SJCRH30 (cell line): ENCODE data around the gene SLC17A3. TPM values are rescaled to one million over a fixed set of nuclear protein-coding genes. Genes with fewer than 3 reads are reported as not detected.

Experiments used
- DNase-seq, 2 experiments: peaks; one replicate each; pipeline ENCODE4 v3.0.0-alpha.2; 2015 to 2020
- H3K27ac ChIP-seq: fragments of 250-450 bp; sonication (Bioruptor Pico); 2 replicates; pipeline ENCODE4 v1.5.1; 2020; ENCODE audit warnings: mild to moderate bottlenecking, moderate library complexity
- H3K27me3 ChIP-seq: fragments of 250-450 bp; sonication (Bioruptor Pico); 2 replicates; pipeline ENCODE4 v1.5.1; 2020; ENCODE audit warnings: mild to moderate bottlenecking, moderate library complexity
- H3K36me3 ChIP-seq: fragments of 250-450 bp; sonication (Bioruptor Pico); 2 replicates; pipeline ENCODE4 v1.5.1; 2020; ENCODE audit warnings: mild to moderate bottlenecking, moderate library complexity
- H3K4me1 ChIP-seq: fragments of 250-450 bp; sonication (Bioruptor Pico); 2 replicates; pipeline ENCODE4 v1.5.1; 2020; ENCODE audit warnings: mild to moderate bottlenecking, moderate library complexity
- H3K4me3 ChIP-seq: fragments of 250-450 bp; sonication (Bioruptor Pico); 2 replicates; pipeline ENCODE4 v1.5.1; 2020; ENCODE audit warnings: mild to moderate bottlenecking, moderate library complexity
- H3K9me3 ChIP-seq: fragments of 250-450 bp; sonication (Bioruptor Pico); replicated peaks from 2 replicates; pipeline ENCODE4 v1.5.1; 2020; ENCODE audit warnings: mild to moderate bottlenecking, moderate library complexity
- total RNA-seq: library from RNA; depleted of rRNA; stranded (reverse); fragments of >200 nt; shearing (Covaris generic); gene quantifications from 2 replicates; pipeline ENCODE4 v1.2.3, GENCODE V29; 2014

SLC17A3 gene
- total RNA-seq, 1 experiment from 2014 or later, result not detected

DNA sequence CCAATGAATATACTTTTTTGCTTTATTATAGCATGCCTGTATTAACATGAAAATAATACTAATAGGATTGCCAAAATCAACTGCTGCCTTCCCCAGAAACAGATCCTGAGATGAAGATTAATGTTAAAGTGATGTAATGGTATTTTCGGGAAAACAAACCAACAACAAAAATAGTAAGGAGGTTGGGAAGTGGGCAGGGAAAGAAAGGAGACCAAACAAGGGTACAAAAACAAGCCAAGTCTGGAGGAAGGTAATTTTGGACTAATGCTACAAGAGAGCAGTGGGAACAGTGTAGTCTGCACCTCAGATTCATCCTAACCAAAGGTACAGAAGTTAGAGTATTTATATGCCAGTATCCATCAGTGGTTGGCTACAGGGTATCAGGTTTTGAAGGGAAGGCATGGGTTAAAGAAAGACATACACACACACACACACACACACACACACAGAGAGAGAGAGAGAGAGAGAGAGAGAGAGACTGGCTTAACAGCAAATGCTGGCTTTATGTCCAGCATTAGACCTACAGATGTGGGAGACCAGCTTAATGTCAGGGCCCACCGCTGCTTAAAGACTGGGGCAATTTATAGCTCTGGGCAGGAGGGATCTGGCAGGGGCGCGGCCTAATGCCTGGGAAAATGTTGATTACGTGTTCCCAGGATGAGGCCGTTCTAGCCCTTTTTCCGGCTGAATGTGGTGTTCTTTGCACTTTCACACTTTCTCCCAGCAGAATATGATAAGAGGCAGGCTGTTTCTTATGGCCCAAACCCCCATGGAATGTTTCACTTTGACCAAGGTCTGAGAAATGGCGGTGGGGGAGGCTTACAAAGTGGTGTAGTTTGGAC is 38.4 kb downstream of the SLC17A3 start:
- Histone ChIP-seq H3K4me3 (no peak overlapping the region), H3K4me1 (no peaks in the 10 kb centered on the region), H3K27ac (no peak overlapping the region), H3K36me3 (no peaks in the 10 kb centered on the region), H3K9me3 (no peaks in the 10 kb centered on the region), H3K27me3 (no peaks in the 10 kb centered on the region)
- no peak for DNase-seq

DNA sequence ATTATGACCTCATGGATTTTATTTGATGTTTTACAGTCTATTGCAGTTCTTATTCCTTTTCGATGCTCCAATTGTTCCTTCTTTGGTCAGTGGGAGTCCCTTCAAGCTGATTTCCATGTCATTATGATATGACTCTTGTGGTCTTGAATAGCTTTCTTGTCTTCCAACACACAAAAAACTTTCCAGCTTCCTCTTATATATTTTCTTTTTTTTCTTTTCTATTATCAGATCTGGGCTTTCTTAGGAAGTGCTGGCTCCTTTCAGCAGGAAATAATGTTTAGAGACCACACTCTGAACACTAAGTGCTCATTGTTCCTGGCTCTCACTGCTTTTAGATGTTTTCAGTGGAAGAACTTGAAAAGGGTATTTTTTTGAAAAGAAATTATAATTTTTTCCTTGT is 39.1 kb downstream of the SLC17A3 start:
- H3K4me1 ChIP-seq, result no peaks in the 10 kb centered on the region
- H3K27ac ChIP-seq, result no peak overlapping the region
- no peaks in the 10 kb centered on the region for H3K36me3 ChIP-seq
- no peak for DNase-seq
- no peak overlapping the region for H3K4me3 ChIP-seq
- no peaks in the 10 kb centered on the region for H3K27me3 ChIP-seq
- no peaks in the 10 kb centered on the region for H3K9me3 ChIP-seq

DNA sequence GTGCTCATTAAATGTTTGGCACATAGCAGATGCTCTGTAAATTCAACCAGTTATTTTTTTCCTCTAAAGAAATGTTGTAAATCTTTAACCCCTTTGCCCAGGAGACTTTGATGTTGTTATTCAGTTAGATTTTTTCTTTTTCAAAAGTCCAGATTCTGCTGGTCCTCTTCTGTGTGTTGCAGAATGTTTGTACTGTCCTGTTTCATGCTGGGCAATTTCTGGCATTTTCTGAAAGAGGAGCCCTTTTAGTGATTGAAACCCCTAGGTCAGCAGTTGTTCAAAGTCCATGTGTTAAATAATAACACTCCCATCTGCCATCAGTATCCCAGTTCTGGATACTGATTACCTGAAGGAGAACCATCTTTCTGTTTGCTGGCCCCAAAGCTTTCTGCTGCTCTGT is 40.9 kb downstream of the SLC17A3 start:
- no peak for DNase-seq
- H3K9me3 ChIP-seq, result no peaks in the 10 kb centered on the region
- no peaks in the 10 kb centered on the region for H3K4me1 ChIP-seq
- no peaks in the 10 kb centered on the region for H3K36me3 ChIP-seq
- no peak overlapping the region for H3K4me3 ChIP-seq
- H3K27me3 ChIP-seq, result no peaks in the 10 kb centered on the region
- no peak overlapping the region for H3K27ac ChIP-seq

DNA sequence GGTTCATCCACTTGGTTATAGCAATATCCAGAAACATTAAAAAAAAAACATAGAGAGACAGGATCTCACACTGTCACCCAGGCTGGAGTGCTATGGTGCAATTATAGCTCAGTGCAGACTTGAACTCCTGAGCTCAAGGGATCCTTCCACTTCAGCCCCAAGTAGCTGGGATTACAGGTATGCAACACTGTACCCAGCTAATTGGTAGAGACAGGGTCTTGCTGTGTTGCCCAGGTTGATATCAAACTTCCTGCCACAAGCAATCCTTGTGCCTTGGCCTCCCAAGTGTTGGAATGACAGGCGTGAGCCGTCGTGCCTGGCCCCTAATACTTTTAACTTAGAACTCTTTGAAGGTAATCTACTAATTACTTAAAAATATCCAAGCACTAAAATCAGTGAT is 41.4 kb downstream of the SLC17A3 start:
- Histone ChIP-seq H3K36me3 (no peaks in the 10 kb centered on the region), H3K4me1 (no peaks in the 10 kb centered on the region), H3K27ac (no peak overlapping the region), H3K27me3 (no peaks in the 10 kb centered on the region), H3K9me3 (no peaks in the 10 kb centered on the region), H3K4me3 (no peak overlapping the region)
- no peak for DNase-seq

DNA sequence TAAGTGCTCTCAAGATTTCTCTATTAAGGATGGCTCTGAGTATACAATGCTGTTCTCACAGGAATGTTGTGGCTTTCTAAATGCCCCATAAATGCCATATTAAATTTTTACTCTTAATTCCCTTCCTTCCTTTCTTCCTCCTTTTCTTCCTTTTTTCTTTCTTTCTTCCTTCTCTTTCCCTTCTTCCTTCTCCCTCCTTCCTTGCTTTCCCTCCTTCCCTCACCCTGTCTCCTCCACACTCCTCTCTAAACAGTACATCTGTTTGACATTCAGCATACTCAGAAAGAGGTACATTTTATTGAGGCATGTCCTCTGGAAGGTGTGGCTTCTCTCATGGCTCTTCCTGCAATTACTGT is 41.8 kb downstream of the SLC17A3 start:
- H3K36me3 ChIP-seq, result no peaks in the 10 kb centered on the region
- H3K27me3 ChIP-seq, result no peaks in the 10 kb centered on the region
- H3K9me3 ChIP-seq, result no peaks in the 10 kb centered on the region
- no peak overlapping the region for H3K27ac ChIP-seq
- no peaks in the 10 kb centered on the region for H3K4me1 ChIP-seq
- no peak overlapping the region for H3K4me3 ChIP-seq
- DNase-seq, result no peak

DNA sequence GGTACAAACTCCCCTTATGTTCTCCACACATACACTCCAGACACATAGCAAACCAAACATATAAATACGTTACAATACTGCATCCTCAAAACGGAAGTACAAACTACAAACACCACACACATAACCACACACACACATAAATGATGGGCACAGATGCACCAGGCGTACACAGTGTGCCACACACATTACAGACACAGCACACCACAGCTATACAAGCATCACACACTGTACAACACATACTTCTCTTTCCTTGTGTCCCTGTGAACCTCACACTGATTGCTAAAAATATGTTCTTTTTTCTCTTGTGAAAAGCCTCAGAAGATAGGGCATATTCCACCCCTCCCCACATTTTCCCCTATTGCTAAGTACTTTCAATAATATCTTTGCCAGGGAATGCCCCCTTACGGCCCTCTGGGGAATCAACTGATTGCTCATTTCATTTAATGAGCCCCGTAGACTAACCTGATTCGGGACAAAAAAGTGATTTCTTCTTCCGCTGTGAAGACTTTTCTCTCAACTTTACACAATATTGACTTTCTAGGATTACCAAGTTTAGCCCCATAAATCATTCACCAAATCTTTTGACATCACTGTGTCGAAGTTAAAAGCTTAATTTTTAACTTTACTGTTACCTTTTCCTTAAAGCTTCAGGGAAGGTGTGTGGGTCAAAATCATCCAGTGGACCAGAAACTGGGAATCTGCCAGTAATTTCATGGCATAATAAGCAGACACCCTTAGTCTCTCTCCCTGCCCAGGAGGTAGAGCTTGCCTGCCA is 42.3 kb downstream of the SLC17A3 start, which contains the start of gene SLC17A1:
TSS of gene SLC17A1 (minus strand) at position 521 of the 775 bp plus-strand sequence. CDS start 1,495 bp downstream, outside the sequence.
- H3K4me1 ChIP-seq, result no peaks in the 10 kb centered on the region

DNA sequence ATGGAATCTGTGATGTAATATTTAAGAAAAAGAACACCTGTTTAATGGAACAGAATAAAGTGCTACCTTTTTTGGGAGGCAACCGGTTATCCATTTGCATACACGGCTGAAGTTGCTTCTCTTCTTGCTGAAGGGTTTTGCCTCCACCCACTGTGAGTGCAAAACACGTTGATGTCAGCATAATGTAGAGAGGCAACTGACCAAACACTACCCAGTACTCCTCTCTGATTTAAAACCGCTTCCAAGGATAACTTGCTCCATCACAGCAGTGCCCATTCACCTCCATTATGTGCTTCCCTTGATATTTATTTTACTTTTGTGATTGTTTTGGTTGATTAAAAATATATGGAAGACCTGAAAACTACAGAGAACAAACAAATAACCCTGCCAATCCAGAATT is 43.6 kb downstream of the SLC17A3 start:
- H3K27me3 ChIP-seq, result no peaks in the 10 kb centered on the region
- no peak overlapping the region for H3K27ac ChIP-seq
- no peak overlapping the region for H3K4me3 ChIP-seq
- no peaks in the 10 kb centered on the region for H3K36me3 ChIP-seq
- no peak for DNase-seq
- H3K9me3 ChIP-seq, result no peaks in the 10 kb centered on the region
- H3K4me1 ChIP-seq, result no peaks in the 10 kb centered on the region

More for the DNA sequence above, 42.3 kb downstream of the SLC17A3 start, which contains the start of gene SLC17A1:
- DNase-seq, result no peak
- Histone ChIP-seq H3K27ac (no peak within 1 kb of the TSS), H3K36me3 (no peaks in the 10 kb centered on the region), H3K9me3 (no peaks in the 10 kb centered on the region), H3K4me3 (no peak within 1 kb of the TSS), H3K27me3 (no peaks in the 10 kb centered on the region)

DNA sequence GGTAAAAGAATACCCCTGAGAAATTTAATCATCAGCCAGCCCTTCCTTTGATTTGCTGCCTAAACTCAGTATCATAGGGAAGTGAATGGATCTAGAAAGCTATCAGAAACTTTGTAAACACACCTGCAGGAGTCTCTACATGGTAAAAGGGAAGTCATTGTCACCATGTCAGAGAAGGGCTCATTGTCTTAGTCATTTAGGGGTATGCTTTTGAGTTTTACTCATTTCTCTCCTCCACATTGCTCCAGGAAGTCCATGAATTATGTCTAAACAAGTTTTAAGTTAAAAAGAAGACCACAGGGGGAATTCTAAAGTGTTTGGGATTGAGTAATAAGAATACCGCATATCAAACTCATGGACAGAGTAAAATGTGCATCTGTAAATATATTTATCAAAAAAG is 44.7 kb downstream of the SLC17A3 start:
- no peaks in the 10 kb centered on the region for H3K9me3 ChIP-seq
- no peak for DNase-seq
- H3K4me3 ChIP-seq, result no peak overlapping the region
- no peaks in the 10 kb centered on the region for H3K36me3 ChIP-seq
- H3K27ac ChIP-seq, result no peak overlapping the region
- H3K27me3 ChIP-seq, result no peaks in the 10 kb centered on the region
- no peaks in the 10 kb centered on the region for H3K4me1 ChIP-seq

DNA sequence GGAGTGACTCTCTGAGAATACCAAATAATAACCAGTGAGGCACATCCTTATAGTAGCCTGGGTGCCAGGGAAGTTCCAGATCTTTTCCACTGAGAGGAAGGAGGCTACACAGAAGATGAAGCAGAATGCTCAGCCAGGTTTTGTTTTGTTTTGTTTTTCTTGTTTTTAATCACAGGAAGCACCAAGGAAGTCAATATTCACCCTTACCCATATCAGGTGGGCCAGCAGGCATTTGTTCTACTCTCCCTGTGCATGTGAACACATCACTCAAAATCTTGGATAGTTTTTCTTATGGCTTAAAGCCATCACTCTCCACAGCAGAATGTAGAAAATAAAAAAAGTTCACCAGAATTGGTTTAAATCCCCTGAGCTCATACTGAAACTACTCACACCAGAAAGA is 52.7 kb downstream of the SLC17A3 start:
- Histone ChIP-seq H3K9me3 (no peaks in the 10 kb centered on the region), H3K27ac (no peak overlapping the region), H3K4me3 (no peak overlapping the region), H3K36me3 (no peaks in the 10 kb centered on the region), H3K27me3 (no peaks in the 10 kb centered on the region), H3K4me1 (no peaks in the 10 kb centered on the region)
- no peak for DNase-seq

DNA sequence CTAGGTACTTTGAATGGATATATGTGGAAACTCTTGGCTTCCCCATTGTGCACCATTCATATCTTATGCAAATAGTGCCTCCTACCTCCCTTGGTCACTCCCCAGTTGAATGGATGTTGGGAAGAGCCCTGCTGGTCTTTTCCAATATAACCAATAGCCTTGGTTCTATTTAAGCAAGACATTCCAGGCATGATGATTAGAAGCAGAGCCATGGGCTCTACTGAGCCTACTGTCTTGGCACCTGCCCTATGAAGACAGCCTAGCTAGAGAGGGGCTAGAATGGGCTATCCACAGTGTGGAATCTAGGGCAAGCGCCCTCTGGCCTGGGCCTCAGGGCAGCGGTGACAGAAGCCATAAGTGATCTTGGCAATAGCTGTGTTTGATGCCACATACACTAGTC is 57.8 kb downstream of the SLC17A3 start:
- DNase-seq, result no peak
- no peak overlapping the region for H3K4me3 ChIP-seq
- no peaks in the 10 kb centered on the region for H3K36me3 ChIP-seq
- no peaks in the 10 kb centered on the region for H3K4me1 ChIP-seq
- H3K9me3 ChIP-seq, result no peaks in the 10 kb centered on the region
- H3K27ac ChIP-seq, result no peak overlapping the region
- H3K27me3 ChIP-seq, result no peaks in the 10 kb centered on the region

DNA sequence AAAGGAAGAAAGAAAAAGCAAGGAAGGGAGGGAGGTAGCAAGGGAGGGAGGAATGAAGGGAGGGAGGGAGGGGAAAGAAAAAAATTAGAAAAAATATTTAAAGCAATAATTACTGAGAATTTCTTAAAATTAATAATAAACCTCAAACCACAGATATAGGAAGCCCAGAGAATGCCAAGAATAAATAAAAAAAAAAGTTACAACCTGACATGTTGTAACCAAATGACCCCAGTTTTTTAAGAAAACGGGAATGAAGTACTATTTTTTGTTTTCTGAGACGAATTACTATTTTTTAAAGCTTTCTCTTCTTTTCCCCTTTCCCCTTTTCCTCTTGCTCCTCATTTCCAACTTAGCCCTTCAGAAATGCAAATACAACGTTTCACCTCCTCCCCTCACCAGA is 58.8 kb downstream of the SLC17A3 start:
- Histone ChIP-seq H3K9me3 (no peaks in the 10 kb centered on the region), H3K4me3 (no peak overlapping the region)

DNA sequence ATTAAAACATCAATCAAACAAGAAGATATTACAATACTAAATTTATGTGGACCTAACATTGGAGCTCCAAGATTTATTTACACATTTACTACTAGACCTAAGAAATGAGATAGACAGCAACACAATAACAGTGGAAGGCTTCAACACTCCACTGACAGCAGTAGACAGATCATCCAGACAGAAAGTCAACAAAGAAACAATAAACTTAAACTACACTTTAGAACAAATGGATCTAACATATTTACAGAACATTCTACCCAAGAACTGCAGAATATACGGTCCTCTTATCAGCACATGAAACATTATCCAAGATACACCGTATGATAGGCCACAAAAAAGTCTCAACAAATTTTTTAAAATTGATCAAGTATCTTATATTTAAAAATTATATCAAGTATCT is 69.2 kb downstream of the SLC17A3 start:
- no peaks in the 10 kb centered on the region for H3K36me3 ChIP-seq
- H3K4me1 ChIP-seq, result no peaks in the 10 kb centered on the region
- no peaks in the 10 kb centered on the region for H3K27me3 ChIP-seq
- H3K9me3 ChIP-seq, result no peaks in the 10 kb centered on the region
- DNase-seq, result no peak
- no peak overlapping the region for H3K4me3 ChIP-seq
- no peak overlapping the region for H3K27ac ChIP-seq

More for the DNA sequence above, 58.8 kb downstream of the SLC17A3 start:
- no peak overlapping the region for H3K27ac ChIP-seq
- no peaks in the 10 kb centered on the region for H3K4me1 ChIP-seq
- DNase-seq, result no peak
- H3K36me3 ChIP-seq, result no peaks in the 10 kb centered on the region
- no peaks in the 10 kb centered on the region for H3K27me3 ChIP-seq

DNA sequence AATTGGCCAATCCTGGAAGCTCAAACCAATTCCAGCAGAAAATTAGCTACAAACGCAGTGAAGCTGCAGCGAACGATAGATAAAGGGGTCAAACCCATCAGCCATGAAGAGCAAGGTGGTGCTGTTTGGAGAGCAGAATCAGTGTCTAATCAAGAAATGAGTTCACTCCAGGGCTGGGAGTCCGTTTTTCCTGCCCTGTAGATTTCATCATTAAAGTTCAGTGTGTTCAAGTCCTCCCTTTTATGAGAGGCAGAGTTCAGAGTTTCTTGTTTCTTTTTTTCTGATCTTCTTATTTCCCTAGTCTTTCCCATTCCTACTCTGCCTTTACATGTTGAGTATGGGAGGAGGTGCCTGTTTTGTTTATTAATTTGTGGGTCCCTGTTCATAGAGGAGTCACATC is 72.6 kb downstream of the SLC17A3 start:
- Histone ChIP-seq H3K27me3 (no peaks in the 10 kb centered on the region), H3K27ac (no peak overlapping the region), H3K4me1 (no peaks in the 10 kb centered on the region), H3K36me3 (no peaks in the 10 kb centered on the region), H3K4me3 (no peak overlapping the region), H3K9me3 (no peaks in the 10 kb centered on the region)
- no peak for DNase-seq
